Stimulated activated CD4-positive, alpha-beta T cell treated with anti-CD3 and anti-CD28 coated beads, TNF-alpha, amount 100 ng/mL, for 48 hours (primary cell): ENCODE measurements around the gene FBLN1.

Experiments used
- DNase-seq, 3 donors: peaks; one replicate each; pipeline ENCODE4 v3.0.0-alpha.2; 2020; ENCODE audit warnings: low read depth in 3 of 3

The FBLN1 gene

DNA sequence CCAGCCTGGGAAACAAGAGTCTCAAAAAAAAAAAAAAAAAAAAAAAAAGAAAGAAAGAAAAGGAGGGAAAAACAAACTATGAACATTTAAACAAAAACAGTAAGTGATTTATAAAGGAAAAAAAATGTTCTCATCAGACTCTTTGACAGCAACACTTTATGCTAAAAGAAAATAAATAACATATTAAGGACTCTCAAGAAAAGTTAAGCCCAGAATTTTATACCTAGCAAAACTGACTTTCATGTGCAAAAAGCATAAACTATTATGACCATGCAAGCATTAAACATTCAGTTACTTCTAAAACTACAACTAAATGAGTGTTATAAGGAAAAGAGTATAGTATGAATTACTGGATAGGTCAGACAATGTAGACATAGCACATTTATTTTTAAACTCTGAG is 68.4 kb downstream of the FBLN1 start:
- no peak for DNase-seq

DNA sequence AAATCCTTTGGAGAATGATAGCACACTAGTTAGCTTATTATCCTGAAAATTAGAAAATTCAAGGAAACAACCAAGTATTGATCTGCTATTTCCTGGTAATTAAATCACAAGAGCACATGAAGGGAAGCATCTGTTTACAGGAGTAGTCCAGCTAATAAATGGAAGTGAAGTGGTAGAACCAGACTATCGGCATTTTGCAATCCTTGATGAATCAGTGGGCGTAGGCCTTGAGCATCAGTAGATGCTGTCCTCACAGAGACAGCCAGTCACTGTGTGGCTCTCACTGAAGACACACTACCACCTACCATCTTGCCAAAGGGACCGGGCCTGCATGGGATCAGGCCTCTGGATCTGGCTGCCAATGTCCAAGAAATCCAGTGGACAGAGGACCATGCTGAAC is 69.8 kb downstream of the FBLN1 start:
- no peak for DNase-seq

DNA sequence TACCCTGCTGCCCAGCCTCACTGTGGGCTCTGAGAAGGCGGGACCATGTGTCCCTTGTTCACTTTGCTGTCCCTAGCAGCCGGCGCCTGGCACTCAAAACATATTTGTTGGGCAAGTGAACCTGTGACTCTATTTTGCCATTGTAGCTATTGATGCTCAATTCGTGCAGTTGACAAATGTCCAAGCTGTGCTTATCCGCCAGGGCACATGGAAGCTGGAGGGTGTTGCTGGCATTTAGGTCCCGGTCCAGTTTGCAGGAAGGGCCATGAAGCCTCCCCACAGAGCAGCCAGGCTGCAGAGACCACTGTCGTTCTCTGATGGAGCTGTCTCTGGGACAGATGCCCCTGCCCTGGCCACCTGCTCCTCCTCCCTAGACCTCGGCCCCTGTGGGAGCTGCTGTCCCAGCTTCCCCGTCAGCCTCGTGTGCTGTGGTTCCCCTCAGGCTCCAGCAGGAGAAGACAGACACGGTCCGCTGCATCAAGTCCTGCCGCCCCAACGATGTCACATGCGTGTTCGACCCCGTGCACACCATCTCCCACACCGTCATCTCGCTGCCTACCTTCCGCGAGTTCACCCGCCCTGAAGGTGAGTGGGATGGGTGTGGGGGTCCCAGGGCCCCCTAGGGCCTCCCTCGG is 71.5 kb downstream of the FBLN1 start:
- no peak for DNase-seq

DNA sequence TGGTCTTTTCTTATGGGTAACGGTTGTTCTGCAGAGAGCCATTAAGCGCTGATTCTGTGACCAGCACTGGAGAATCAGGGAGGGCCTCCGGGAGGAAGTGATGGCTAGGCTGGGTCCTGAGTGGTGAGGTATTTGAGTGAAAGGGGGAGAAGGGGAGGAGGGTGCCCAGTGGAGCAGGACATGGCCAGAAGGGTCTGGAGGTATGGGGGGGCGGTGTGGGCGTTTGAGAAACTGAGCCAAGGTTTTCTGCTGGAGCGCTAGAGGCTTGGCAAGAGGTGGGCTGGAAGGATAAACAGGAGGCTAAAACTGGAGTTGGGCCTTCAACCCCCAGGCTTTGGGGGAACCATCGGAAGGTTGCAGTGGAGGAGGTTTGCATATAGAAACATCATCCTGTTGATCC is 72.5 kb downstream of the FBLN1 start:
- no peak for DNase-seq

DNA sequence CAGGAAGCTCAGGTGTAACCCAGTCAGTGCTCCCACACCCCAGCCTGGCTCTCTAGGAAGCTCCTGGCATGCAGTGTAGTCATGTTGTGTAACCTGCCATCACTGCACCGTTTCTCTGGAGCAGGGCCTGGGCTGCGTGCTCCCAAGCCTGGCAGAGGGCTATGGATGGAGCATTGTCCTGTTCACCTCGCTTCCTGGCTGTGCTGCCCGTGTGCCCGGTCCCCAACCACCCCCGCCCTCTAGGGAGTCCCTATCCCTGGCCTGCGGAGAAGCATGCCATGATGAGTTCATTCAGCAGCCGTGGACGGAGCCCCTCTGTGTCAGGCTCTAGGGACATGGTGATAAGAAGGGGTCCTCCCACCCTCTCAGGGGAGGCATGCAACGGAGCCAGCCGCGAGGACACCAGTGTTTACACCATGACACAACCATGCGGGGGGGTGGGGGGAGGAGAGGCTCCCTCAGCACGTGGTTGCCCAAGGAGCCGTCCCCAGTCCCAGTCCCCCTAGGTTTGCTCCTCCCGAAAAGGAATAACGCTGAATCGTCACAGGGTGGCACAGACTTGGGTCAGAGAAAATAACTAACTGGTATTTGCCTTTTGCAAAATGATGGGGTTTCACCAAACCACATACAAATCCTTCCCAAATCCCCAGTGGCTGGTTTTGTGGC is 73.1 kb downstream of the FBLN1 start:
- DNase-seq = no peak

DNA sequence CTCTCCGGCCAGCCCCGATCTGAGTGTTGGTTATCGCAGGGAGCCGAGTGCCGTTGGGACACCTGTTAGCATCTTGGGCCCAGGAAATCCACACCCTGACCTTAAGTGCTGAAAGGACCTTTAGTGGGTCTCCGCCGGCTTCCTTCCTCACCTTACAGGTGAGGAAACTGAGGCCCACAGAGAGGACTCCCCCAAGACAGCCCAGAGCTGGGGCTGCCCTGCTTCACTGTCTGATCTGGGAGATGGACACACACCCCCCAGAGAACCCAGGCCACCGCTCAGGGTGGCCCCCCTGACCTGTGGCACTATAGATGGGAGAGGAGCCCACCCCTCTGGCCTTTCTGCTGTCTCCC is 73.6 kb downstream of the FBLN1 start:
- DNase-seq = no peak

DNA sequence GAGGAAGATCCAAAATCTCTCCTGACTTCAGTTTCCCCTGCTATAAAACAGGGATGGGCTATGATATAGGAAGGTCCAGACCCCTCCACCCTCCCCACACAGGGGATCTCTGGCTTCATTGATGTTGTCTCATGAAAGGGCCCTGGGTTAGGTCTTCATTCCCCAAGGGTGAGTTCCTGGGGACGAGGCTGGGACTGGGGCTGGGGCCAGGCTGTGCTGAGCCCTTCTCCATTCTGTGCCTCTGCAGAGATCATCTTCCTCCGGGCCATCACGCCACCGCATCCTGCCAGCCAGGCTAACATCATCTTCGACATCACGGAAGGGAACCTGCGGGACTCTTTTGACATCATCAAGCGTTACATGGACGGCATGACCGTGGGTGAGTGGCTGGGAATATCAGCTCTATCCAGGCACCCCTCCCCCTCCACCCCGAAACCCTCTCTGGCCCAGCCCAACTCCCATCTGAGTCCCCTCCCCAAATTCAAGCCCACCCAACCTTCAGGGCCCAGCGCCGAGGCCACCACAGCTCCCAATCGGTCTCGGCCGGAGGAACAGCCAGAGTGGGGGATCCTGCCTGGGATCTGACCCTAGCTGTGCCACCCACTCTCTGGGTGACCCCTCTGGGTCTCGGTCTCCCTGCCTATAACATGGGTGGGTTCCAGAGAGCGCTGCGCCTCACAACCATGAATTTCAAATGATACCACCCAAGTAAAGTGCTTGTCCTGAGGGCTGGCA is 74.2 kb downstream of the FBLN1 start:
- no peak for DNase-seq

DNA sequence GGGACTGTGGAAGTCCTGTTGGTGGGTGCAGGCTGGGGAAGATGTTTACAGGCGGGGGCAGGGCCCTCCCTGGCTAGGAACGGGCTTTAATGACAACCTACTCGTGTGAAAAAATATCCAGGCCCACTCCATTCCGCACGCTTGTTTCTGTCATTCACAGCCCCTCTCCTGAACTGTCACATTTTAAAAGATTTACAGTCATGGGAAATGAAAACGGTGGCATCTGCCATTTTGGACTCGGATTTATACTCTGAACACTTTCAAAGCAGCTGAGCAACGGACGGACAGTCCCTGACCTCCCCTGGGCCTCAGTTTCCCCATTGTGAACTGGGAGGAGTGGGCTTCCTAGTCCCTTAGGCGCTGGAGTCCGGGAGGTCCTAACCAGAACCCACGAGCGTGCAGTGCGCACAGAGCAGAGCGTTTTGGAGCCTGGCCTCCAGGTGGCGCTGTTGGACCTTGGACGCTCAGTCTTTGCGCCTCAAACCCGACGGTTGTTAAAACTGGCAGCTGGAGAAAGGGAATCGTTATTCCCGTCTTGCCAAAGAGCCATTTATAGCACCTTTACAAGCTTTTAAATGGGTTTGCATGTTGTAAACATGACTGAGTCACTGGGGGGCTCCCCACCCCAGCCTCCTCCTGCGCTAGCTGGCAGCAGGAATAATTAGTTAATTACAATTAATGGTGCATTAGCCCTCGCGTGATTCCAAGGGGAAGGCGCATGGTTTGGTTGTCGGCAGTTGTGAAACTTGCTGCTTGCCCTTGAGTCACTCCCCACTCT is 75.3 kb downstream of the FBLN1 start:
- peak; percentile 54 to 79 (median 79) for DNase-seq

DNA sequence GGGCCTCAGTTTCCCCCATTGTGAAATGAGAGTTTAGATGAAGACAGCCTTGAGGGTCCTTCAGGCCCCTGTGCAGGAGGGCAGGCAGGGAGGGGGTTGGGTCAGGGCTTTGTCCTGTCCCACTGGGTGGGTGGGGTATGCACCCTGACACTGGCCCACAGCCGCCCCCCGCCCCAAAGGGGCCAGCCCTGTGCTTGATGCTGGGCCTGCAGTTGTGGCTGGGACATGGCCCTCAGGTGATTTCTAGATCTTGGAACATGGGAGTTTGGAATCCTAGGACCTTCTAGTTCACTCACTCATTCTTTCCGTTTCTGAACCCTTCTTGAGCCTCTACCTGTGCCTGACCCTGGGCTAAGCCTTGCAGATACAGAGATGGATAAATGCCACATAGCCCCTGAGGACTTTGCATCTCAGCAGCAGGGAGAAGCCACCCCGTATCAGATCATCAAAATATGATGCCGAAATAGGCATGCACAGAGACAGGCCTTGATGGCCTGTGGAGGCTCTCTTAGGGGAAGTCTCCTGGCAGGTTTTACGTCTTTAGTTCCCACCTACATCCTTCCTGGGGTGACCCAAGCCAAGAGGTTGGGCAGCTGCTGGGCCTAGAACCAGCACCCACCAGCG is 76.0 kb downstream of the FBLN1 start:
- DNase-seq = no peak

DNA sequence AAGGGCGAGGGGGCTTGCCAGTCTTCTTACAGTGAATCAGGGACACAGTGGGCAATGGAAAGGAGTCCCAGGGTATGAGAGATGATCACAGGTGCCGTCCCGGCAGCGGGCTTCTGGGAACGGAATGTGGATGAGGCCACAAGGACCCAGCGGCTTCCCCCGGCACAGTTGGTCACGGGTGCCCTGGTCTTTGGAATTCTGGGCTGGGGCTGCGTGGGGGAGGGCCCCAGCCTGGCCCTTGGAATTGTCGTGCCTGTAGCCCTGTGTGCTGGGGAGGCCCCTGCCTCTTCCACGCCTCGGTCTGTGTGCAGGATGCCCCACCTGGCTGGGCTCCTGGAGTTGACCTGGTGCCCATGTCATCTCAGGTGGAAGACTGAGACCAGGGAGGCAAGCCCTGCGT is 76.6 kb downstream of the FBLN1 start:
- no peak for DNase-seq

DNA sequence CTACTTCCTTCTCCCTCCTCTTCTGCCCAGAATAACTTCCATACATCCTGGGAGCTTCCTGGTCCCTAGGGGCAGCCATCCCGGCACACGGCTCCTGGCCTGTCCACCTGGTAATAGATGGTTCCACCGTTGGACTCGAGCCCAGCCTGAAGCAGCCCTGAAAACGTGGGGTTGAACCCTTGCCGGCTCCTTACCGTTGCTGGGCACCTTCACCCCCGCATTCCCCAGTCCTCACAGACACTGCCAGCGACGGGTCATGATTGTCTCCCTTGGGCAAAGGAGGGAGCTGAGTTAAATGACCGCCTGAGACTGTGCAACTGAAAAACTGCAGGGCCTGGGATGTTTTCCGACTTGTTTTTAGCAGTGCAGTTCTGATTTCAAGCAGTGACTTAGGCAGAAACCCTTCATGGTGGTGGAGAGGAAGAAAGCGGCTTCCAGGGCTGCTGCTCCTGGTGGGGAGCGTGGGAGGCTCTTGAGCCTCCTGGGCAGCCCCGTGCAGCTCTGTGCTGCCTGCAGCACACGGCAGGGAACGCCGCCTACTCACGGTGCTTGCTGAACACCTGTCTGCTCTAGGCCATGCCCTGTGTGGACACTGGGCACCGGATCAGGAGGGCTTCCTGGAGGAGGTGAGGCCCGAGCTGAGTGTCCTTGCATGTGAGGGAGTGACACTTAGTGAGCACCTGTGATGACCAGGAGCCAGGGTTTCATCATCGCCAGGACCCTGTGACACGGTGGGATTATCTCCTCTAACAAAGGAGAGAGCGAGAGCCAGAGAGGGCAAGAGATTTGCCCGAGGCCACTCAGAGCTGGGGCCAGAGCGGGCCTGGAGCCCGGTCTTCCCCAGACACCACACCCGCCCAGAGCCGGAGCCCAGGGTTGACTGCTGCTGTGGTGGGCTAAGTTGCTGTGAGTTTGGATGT is 77.4 kb downstream of the FBLN1 start:
- no peak for DNase-seq

DNA sequence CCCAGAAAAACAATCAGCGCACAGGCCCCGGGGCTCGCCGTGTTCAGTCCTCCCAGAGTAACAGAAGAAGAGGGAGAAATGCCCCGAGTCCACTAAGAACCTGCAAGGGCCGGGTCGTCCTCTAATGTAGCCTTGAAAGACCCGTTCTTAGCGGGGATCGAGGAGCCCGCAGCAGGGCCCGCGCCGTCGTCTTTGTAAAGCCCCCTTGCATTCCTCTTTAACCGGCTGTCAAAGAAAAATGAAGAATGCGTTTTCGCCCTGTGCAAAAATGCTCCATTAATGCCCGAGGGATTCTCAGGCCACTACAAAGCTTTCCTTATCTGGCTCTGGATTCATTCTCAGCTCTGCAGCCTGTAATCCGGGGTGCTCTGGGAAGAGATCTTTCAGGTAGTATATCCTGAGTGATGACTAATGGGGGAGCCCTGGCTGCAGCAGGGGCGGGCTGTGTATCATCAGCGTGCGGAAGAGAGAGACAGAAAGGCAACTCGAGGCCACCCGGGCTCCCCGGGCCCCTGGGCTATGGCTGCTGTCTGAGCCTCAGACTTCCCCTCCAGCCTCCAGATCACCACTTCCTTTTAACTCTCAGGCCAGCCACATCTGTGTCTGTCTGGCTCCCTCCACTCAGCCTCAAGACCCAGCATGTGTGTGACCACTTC is 78.2 kb downstream of the FBLN1 start:
- DNase-seq = no peak

DNA sequence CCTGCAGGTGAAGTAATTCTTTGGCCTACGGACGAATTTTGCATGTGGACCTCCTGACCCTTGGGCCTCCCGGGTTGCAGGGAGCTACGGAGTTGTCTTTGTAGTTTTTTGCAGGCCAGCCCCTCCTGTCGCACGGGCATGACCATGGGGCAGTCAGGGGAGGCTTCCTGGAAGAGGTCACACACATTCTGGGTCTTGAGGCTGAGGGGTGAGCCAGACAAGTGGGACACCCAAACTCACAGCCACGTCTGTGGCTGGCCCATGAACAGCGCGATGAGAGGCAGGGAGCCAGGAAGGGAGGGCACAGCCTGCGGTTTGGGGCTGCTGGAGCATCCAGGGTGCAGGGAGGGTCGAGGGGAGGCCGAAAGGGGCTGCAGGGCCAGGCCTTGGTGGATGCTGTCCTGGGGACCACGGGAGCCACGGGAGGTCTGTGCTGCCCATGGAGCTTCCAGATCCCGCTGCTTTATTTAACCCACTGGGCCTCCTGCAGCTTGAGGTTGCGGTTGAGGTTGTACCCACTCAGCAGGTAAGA is 78.9 kb downstream of the FBLN1 start:
- DNase-seq = no peak

DNA sequence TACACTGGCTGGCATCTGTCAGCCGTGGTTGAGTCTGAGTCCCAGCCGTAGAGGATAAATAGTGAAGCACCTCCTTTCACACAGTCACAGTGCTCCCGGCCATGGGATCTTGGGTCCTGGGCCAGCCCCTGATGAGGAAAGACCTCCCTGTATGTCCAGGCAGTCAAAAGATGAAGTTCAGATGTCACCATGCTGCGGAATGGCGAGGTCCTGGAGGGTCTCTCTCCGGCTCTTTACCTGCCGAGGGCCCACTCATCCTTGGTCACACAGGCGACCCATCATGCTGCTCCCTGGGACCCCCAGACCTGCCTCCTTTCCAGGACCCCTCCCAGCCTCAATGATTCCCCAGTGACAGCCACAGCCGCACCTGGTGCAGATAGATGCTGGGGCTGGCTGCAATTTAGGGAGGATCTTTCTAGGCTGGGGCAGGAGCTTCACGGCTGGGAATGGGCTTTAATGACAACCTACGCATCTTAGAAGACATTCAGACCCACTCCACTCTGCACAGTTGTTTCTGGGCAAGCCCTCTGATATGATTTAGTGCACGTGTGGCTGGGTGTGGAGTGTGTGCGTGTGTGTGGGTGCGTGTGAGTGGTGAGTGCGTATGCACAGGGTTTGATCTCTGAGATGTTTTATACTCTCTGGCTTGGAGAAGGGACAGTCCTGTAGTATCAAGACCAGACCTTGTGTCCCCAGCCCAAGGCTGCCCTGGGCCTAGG is 79.7 kb downstream of the FBLN1 start:
- DNase-seq = no peak

DNA sequence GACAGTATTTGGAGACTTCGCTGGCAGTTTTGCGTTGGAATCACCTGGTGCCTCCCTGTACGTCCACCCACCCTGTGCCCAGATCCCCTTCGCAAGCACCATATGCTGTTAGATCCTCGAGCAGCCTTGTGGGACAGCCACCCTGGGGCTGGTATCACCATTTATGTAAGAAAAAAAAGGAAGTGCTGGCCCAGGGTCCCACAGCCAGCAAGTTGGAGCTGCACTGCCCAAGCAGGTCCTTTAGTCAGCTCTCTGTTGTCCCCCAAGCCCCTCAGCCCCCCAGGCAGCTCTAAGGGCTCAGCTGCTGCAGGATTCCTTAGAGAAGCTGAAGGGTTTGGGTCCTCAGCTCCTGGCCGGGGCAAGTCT is 80.3 kb downstream of the FBLN1 start:
- no peak for DNase-seq

DNA sequence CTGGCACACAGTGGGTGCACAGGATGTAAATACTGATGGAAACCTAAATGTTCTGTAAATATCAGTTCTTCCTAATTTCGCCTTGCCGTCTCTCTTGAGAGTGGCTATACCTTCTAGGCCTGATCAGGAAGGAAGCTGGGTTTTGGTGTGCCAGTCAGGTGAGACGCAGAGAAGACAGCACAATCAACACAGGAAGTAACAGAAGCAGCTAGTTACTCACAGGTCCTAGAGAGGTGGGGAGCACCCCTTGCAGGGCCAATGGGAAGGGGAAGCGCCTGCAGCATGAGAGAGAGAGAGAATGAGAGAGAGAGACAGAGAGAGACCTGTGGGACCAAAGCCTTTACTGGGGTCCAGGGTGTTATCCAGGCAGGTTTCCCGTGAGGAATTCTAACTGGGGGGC is 80.8 kb downstream of the FBLN1 start:
- DNase-seq = no peak

DNA sequence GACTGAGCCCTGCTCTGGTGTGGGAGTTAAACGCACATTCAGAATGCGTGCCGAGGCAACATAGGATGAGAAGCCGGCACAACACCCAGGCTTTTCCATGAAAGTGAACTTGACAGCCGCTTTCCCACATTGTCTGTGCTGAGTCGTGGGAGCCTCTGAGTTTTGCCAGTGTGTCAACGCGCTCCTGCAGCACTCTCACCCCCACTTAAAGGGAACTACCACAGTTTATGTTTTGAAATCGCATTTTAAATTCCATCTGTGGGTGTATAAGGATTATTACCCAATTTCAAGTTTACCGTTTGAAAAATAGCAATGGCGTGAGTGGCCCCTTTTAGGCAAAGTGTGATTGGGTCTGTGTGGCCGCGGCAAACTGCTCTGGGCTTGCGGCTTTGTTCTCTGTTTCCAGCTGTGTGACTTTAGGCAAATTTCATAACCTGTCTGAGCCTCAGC is 81.5 kb downstream of the FBLN1 start:
- DNase-seq = no peak

DNA sequence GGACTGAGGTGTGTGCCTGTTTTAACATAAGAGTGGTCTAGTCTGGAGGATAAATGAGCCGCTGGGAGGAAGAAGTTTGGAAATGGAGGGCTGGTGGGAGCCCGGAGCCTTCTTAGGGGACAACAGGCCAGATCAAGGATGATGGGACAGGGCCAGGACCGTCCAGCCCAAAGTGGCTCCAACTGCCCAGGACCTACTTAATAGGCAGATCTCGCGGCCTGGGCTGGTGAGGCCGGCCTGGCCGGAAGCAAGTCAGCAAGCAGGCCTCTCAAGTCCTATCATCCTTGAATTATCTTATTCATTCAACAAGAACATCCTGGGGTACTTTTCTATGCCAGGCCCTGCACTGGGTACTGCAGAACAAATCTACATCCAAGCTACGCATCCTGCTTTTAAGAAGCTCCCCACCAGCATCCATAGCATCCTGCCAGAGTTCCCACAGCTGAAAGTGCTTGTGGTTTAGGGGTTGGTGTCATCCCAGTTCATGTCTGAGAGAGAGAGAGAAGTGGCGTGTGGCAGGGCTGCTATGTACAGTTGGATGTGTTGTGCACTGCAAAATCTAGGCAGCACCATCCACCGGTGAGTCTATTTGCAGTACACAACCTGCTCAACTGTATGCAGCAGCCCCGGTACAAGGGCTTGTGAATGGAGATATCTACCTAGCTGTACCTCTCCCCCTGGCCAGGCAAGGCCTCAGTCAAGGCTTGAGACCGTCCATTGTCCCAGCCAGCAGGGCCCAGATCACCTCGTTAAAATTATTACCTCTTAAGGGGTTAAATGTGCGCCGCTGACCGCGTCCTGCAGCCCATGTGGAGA is 82.1 kb downstream of the FBLN1 start:
- DNase-seq = no peak

DNA sequence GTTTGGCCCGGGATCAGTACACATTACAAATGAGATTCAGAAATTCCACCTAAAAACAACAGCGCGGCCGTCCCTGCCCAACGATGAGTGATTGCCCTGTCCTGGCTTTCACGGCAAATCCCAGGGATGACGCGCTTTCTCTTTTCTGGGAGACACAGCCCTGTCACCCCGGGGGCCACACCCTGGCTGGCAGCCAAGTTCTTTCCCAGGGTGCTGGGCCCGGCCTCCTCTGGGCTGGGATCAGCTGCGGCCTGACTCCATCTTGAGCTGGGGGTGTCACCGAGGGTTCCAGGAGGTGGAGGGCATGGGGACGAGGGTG is 82.7 kb downstream of the FBLN1 start:
- no peak for DNase-seq
